Upper lobe of left lung (tissue), 4 donors: Measurements from ENCODE around the gene KLHL10.

ENCODE experiments used
- POLR2A ChIP-seq, 4 donors: fragments of 450-650 bp; IDR thresholded peaks; one replicate each; pipeline ENCODE4 v1.5.1; 2016 to 2017; ENCODE audit warnings: antibody characterized with exemption in 4 of 4, mild to moderate bottlenecking in 2 of 4
- TF ChIP-seq, protein P1 (sequence below), 6 experiments: fragments of 450-650 bp in 4 of 6; fragments of 200-600 bp in 2 of 6; sonication (generic) in 2 of 6; IDR thresholded peaks; one replicate each; pipeline ENCODE4 v1.5.1; 2016 to 2019; ENCODE audit warnings: antibody characterized with exemption in 6 of 6

DNA sequence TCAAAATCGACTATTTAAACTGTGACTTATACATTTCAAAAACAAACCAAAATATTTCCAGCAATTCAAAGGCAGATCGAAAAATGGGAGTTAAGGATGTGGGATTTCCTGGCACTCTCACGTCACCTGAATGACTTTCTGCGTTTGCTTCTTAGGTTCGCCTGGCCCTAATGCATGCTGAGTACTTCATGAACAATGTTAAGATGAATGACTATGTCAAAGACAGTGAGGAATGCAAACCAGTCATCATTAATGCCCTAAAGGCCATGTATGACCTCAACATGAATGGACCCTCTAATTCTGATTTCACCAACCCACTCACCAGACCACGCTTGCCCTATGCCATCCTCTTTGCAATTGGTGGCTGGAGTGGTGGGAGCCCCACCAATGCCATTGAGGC is 7.3 kb downstream of the KLHL10 start:
- TF ChIP-seq, protein P1, sequence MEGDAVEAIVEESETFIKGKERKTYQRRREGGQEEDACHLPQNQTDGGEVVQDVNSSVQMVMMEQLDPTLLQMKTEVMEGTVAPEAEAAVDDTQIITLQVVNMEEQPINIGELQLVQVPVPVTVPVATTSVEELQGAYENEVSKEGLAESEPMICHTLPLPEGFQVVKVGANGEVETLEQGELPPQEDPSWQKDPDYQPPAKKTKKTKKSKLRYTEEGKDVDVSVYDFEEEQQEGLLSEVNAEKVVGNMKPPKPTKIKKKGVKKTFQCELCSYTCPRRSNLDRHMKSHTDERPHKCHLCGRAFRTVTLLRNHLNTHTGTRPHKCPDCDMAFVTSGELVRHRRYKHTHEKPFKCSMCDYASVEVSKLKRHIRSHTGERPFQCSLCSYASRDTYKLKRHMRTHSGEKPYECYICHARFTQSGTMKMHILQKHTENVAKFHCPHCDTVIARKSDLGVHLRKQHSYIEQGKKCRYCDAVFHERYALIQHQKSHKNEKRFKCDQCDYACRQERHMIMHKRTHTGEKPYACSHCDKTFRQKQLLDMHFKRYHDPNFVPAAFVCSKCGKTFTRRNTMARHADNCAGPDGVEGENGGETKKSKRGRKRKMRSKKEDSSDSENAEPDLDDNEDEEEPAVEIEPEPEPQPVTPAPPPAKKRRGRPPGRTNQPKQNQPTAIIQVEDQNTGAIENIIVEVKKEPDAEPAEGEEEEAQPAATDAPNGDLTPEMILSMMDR (IDR thresholded peaks at IDR 0.05): no peak
- no peak for TF ChIP-seq POLR2A (IDR thresholded peaks at IDR 0.05)
